H1 (cell line): ENCODE results near the gene C16orf95. TPM values are rescaled to one million over a fixed set of nuclear protein-coding genes. Genes with fewer than 3 reads are reported as not detected.

Experiments used
- CTCF ChIA-PET: fragments of 300-600 bp; sonication (Branson Sonifier 250); formaldehyde crosslinking; loops from one replicate; lab custom pipeline; 2021; ENCODE audit not compliant: partially characterized antibody; lab: Charles Lee
- POLR2A ChIA-PET: fragments of 300-600 bp; sonication (Branson Sonifier 250); formaldehyde crosslinking; loops from one replicate; lab custom pipeline; 2021; ENCODE audit warnings: inconsistent platforms; ENCODE audit not compliant: partially characterized antibody; lab: Charles Lee
- DNase-seq, 2 experiments: peaks; one replicate each; pipeline versions ENCODE4 v3.0.0 to v3.0.0-alpha.2; 2010 to 2022; ENCODE audit warnings: low spot score in 2 of 2, low read depth in 1 of 2, mixed read lengths in 1 of 2
- FAIRE-seq: peaks from 2 replicates; lab custom pipeline; 2011; peaks lifted over from hg19 to GRCh38; lab: Jason Lieb, UNC
- H2AFZ ChIP-seq: 2 replicates; pipeline ENCODE4 v1.8.1; 2012; ENCODE audit warnings: low read length, inconsistent platforms
- H2AK5ac ChIP-seq: 2 replicates; pipeline ENCODE4 v1.6.1; 2013; ENCODE audit warnings: low read depth, low read length
- H2BK120ac ChIP-seq: replicated peaks from 2 replicates; pipeline ENCODE3; 2013; ENCODE audit warnings: low read depth, low read length, inconsistent platforms
- H2BK12ac ChIP-seq: 2 replicates; pipeline ENCODE4 v1.6.1; 2013; ENCODE audit warnings: low read depth, low read length
- H2BK15ac ChIP-seq: 2 replicates; pipeline ENCODE4 v1.6.1; 2013; ENCODE audit warnings: low read length
- H2BK20ac ChIP-seq: 2 replicates; pipeline ENCODE4 v1.6.1; 2013; ENCODE audit warnings: low read length
- H2BK5ac ChIP-seq: 2 replicates; pipeline ENCODE4 v1.6.1; 2013; ENCODE audit warnings: low read depth, low read length
- H3K14ac ChIP-seq: 2 replicates; pipeline ENCODE4 v1.6.1; 2013; ENCODE audit warnings: inconsistent platforms; ENCODE audit not compliant: insufficient read length
- H3K18ac ChIP-seq: 2 replicates; pipeline ENCODE4 v1.6.1; 2013; ENCODE audit warnings: low read length; ENCODE audit errors: extremely low read depth
- H3K23ac ChIP-seq: 2 replicates; pipeline ENCODE4 v1.6.1; 2013; ENCODE audit warnings: inconsistent platforms; ENCODE audit not compliant: insufficient read length
- H3K23me2 ChIP-seq: 2 replicates; pipeline ENCODE4 v1.6.1; 2013; ENCODE audit warnings: low read depth, low read length
- H3K27ac ChIP-seq: 2 replicates; pipeline ENCODE4 v1.6.1; 2011; ENCODE audit warnings: low read depth, low read length, inconsistent platforms
- H3K27me3 ChIP-seq, 4 experiments: replicated peaks in 1 of 4; 1 replicate in 1 of 4; 2 replicates in 3 of 4; pipeline versions ENCODE4 v1.6.1 to v1.8.1; 2011 to 2013; ENCODE audit warnings: low read length in 3 of 4, mild to moderate bottlenecking in 3 of 4, inconsistent platforms in 2 of 4, mixed read lengths in 2 of 4, moderate library complexity in 1 of 4; ENCODE audit not compliant: control insufficient read depth in 3 of 4, insufficient read depth in 3 of 4; ENCODE audit errors: extremely low read depth in 1 of 4
- H3K36me3 ChIP-seq, 4 experiments: 2 replicates each; pipeline versions ENCODE4 v1.6.1 to v1.8.1; 2011 to 2013; ENCODE audit warnings: mild to moderate bottlenecking in 4 of 4, low read length in 3 of 4, moderate library complexity in 2 of 4, control low read depth in 1 of 4, inconsistent platforms in 1 of 4; ENCODE audit not compliant: insufficient read depth in 4 of 4, control insufficient read depth in 2 of 4
- H3K4ac ChIP-seq: replicated peaks from 2 replicates; pipeline ENCODE3; 2013; ENCODE audit warnings: low read length, low read depth, mixed read lengths, inconsistent platforms; ENCODE audit not compliant: insufficient read length
- H3K4me1 ChIP-seq, 4 experiments: replicated peaks in 1 of 4; 1 replicate in 1 of 4; 2 replicates in 3 of 4; pipeline versions ENCODE4 v1.6.1 to v1.8.1; 2011 to 2013; ENCODE audit warnings: low read length in 3 of 4, inconsistent platforms in 2 of 4, mixed read lengths in 1 of 4; ENCODE audit not compliant: insufficient read depth in 4 of 4, control insufficient read depth in 3 of 4
- H3K4me2 ChIP-seq, 2 experiments: 2 replicates each; pipeline versions ENCODE4 v1.6.1 to v1.8.1; 2011 to 2013; ENCODE audit warnings: low read depth in 2 of 2, low read length in 2 of 2, control low read depth in 1 of 2, inconsistent platforms in 1 of 2, mild to moderate bottlenecking in 1 of 2; ENCODE audit not compliant: insufficient read depth in 1 of 2
- H3K4me3 ChIP-seq, 4 experiments: fragments of 200-600, 300-600 bp in 1 of 4; sonication (generic), shearing (Covaris generic), sonication (Bioruptor Twin) in 1 of 4; 2 replicates each; pipeline versions ENCODE4 v1.5.1 to v1.8.1; 2011 to 2016; ENCODE audit warnings: low read length in 4 of 4, low read depth in 3 of 4, control low read depth in 2 of 4, inconsistent platforms in 2 of 4, mild to moderate bottlenecking in 2 of 4, mixed read lengths in 1 of 4, moderate library complexity in 1 of 4; ENCODE audit not compliant: insufficient read depth in 2 of 4; ENCODE audit errors: extremely low read depth in 1 of 4
- H3K56ac ChIP-seq: replicated peaks from 2 replicates; pipeline ENCODE3; 2013; ENCODE audit warnings: low read depth, mild to moderate bottlenecking, mixed read lengths, low read length, inconsistent platforms; ENCODE audit not compliant: insufficient read length
- H3K79me1 ChIP-seq: 2 replicates; pipeline ENCODE4 v1.6.1; 2013; ENCODE audit warnings: low read depth, low read length, control low read depth
- H3K79me2 ChIP-seq, 2 experiments: 2 replicates each; pipeline versions ENCODE4 v1.6.1 to v1.8.1; 2012 to 2013; ENCODE audit warnings: low read length in 2 of 2, mild to moderate bottlenecking in 2 of 2, inconsistent platforms in 1 of 2; ENCODE audit not compliant: insufficient read depth in 2 of 2, control insufficient read depth in 1 of 2
- H3K9ac ChIP-seq, 4 experiments: replicated peaks in 1 of 4; 1 replicate in 1 of 4; 2 replicates in 3 of 4; pipeline versions ENCODE4 v1.6.1 to v1.8.1; 2011 to 2013; ENCODE audit warnings: low read depth in 3 of 4, low read length in 3 of 4, control low read depth in 2 of 4, mild to moderate bottlenecking in 2 of 4, moderate library complexity in 2 of 4, inconsistent platforms in 1 of 4; ENCODE audit errors: extremely low read depth in 1 of 4
- H3K9me3 ChIP-seq, 2 experiments: 2 replicates each; pipeline versions ENCODE4 v1.6.1 to v1.8.1; 2012 to 2013; ENCODE audit warnings: mild to moderate bottlenecking in 2 of 2, moderate library complexity in 2 of 2, control low read depth in 1 of 2, inconsistent platforms in 1 of 2, low read depth in 1 of 2, low read length in 1 of 2, mixed read lengths in 1 of 2; ENCODE audit not compliant: insufficient read depth in 2 of 2
- H4K20me1 ChIP-seq, 2 experiments: replicated peaks in 1 of 2; 2 replicates each; pipeline versions ENCODE3 to v1.8.1; 2011 to 2013; ENCODE audit warnings: inconsistent platforms in 2 of 2, low read length in 2 of 2, mild to moderate bottlenecking in 1 of 2; ENCODE audit not compliant: insufficient read depth in 2 of 2, control insufficient read depth in 1 of 2
- H4K5ac ChIP-seq: 2 replicates; pipeline ENCODE4 v1.6.1; 2013; ENCODE audit warnings: low read length, low read depth, mixed read lengths, inconsistent platforms; ENCODE audit not compliant: insufficient read length
- H4K8ac ChIP-seq: 2 replicates; pipeline ENCODE4 v1.8.0; 2013; ENCODE audit warnings: mild to moderate bottlenecking, moderate library complexity, low read length, inconsistent platforms; ENCODE audit not compliant: insufficient read depth; ENCODE audit errors: extremely low read depth
- H4K91ac ChIP-seq: replicated peaks from 2 replicates; pipeline ENCODE3; 2013; ENCODE audit warnings: low read length, mixed read lengths, inconsistent platforms; ENCODE audit not compliant: insufficient read length
- CBX5 ChIP-seq: fragments of 300-800, 300-1000 bp; sonication (generic); IDR thresholded peaks from 2 replicates; pipeline ENCODE4 v1.7.1; 2016; ENCODE audit warnings: antibody characterized with exemption, low read length, low read depth
- JUND ChIP-seq: IDR thresholded peaks from 2 replicates; pipeline ENCODE4 v1.6.1; 2011; ENCODE audit warnings: mild to moderate bottlenecking, improper control_type of control experiment, low read length
- RAD21 ChIP-seq, 2 experiments: IDR thresholded peaks in 1 of 2; conservative IDR thresholded peaks in 1 of 2; 2 replicates each; pipeline ENCODE4 v1.6.1; 2011; ENCODE audit warnings: low read depth in 2 of 2, low read length in 2 of 2, improper control_type of control experiment in 1 of 2, inconsistent platforms in 1 of 2, mild to moderate bottlenecking in 1 of 2, moderate library complexity in 1 of 2
- SP1 ChIP-seq: IDR thresholded peaks from 2 replicates; pipeline ENCODE4 v1.6.1; 2011; ENCODE audit warnings: low read depth, low read length
- TBP ChIP-seq: IDR thresholded peaks from 2 replicates; pipeline ENCODE4 v1.6.1; 2011; ENCODE audit warnings: low read depth, low read length, improper control_type of control experiment
- WGBS, 2 experiments: shearing (Covaris generic) in 1 of 2; methylation state at CpG; one replicate each; pipeline versions ENCODE4 v1.1.6 to v1.1.7; 2013 to 2015; ENCODE audit warnings: low lambda C conversion rate in 2 of 2, mixed read lengths in 2 of 2, inconsistent platforms in 1 of 2, low coverage in 1 of 2, missing lambda C conversion rate in 1 of 2; ENCODE audit not compliant: insufficient replicate concordance in 2 of 2, insufficient coverage in 1 of 2, insufficient read length in 1 of 2; ENCODE audit errors: extremely low coverage in 1 of 2, missing lambda C conversion rate in 1 of 2; 5-methylcytosine and 5-hydroxymethylcytosine counted together
- polyA plus RNA-seq, 7 experiments: library from polyadenylated mRNA; depleted of rRNA in 3 of 7; stranded (reverse) in 5 of 7; unstranded in 2 of 7; fragments of >200 nt in 5 of 7; fragments of 200-250 nt in 2 of 7; gene quantifications; 1 replicate in 5 of 7; 2 replicates in 1 of 7; 4 replicates in 1 of 7; pipeline versions ENCODE4 v1.2.1 to v1.2.3, GENCODE V29; 2011 to 2013; ENCODE audit warnings: missing spikeins in 2 of 7, mixed read lengths in 2 of 7
- total RNA-seq: library from RNA; stranded (reverse); fragmentation: NEBNext Ultra II Directional; extraction: Animal tissue kit (Norgen Biotek cat#: 25700); gene quantifications from 2 replicates; pipeline ENCODE4 v1.2.1, GENCODE V29; 2021

The C16orf95 gene
- total and polyA plus RNA-seq, 2 of the 8 experiments (the other 6 are each of a cell fraction or from before 2014, with no cell fraction given): 5.0 to 5.4 TPM

DNA sequence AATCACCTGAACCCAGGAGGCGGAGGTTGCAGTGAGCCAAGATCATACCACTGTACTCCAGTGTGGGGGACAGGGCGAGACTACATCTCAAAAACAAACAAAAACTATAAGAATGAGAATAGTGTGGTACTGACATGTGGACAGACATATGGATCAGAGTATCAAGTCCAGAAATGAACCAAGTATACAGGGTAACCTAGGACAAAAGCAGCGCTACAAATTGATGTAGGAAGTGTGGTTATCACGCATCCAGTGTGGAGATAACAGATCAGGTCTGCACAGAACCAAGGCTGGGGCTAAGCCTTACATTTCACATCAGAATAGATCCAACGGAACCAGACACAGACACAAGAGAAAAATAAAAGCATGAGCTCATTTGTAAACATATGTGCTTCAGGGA, 23.0 kb upstream of the C16orf95 start:
- H3K18ac ChIP-seq: no peak overlapping the region
- H3K4me3 ChIP-seq: no peak overlapping the region
- FAIRE-seq: no peak
- no peak overlapping the region for H3K4ac ChIP-seq
- 92% methylated on average over 5 of the region's 5 CpGs; no CpG with 5 or more reads in 1 of the 2 experiments for WGBS, 2 experiments
- no peak overlapping the region for H4K91ac ChIP-seq
- no peak overlapping the region for H2BK12ac ChIP-seq
- H3K23me2 ChIP-seq: 0 out of 2 replicates have a peak, but pooled peaks cover 2% of the 10 kb centered on the region
- no peaks in the 10 kb centered on the region for H3K79me2 ChIP-seq
- H3K14ac ChIP-seq: no peak overlapping the region
- H3K56ac ChIP-seq: no peak overlapping the region
- H3K4me1 ChIP-seq: peaks cover 0 to 4% (median 0%) of the 10 kb centered on the region in 4 experiments; a peak in 2 of 7 replicates
- H3K4me2 ChIP-seq: no peak overlapping the region
- H2BK120ac ChIP-seq: no peak overlapping the region
- H4K8ac ChIP-seq: no peak overlapping the region
- H2BK15ac ChIP-seq: no peak overlapping the region
- H3K23ac ChIP-seq: no peak overlapping the region
- no peak overlapping the region for H2BK20ac ChIP-seq
- no peak overlapping the region for H3K9ac ChIP-seq
- no peaks in the 10 kb centered on the region for H3K27me3 ChIP-seq
- H4K20me1 ChIP-seq: peaks cover 0 to 2% of the 10 kb centered on the region in 2 experiments
- H4K5ac ChIP-seq: no peak overlapping the region
- CTCF ChIA-PET: interaction anchor here (0.6 to 1.9 kb wide), 6 partner anchors 8 to 1100 kb away, joined by 3 to 6 read pairs (median 3); no protein-coding TSS in a partner anchor
- POLR2A ChIA-PET: no interaction called here
- no peak overlapping the region for H2BK5ac ChIP-seq
- no peak for DNase-seq
- H3K36me3 ChIP-seq: peaks cover 0 to 5% (median 3%) of the 10 kb centered on the region in 4 experiments; a peak in 5 of 8 replicates
- H3K9me3 ChIP-seq: no peaks in the 10 kb centered on the region
- no peak overlapping the region for H2AK5ac ChIP-seq
- H2AFZ ChIP-seq: no peak overlapping the region
- no peak overlapping the region for H3K27ac ChIP-seq
- H3K79me1 ChIP-seq: no peaks in the 10 kb centered on the region
- TF ChIP-seq TBP (no peak), RAD21 (IDR thresholded peaks at IDR 0.05 in 1 of 2, conservative IDR thresholded peaks at IDR 0.05 in 1 of 2; ENCODE audit: low read depth in 2 of 2, low read length in 2 of 2) (no peak), SP1 (no peak), CBX5 (no peak), JUND (no peak)
